ENCODE results near the gene GLMP.

Gene GLMP

GRCh38 chr1:156284757-156285156 lies 10.7 kb downstream of the GLMP start:
- no peak for DNase-seq

GRCh38 chr1:156284112-156284511 lies 11.4 kb downstream of the GLMP start, which contains the start of gene TMEM79:
Gene TMEM79 (plus strand): TSS chr1:156284325. CDS start chr1:156285227, 902 bp downstream.
- no peak for DNase-seq

GRCh38 chr1:156283521-156283920 lies 12.0 kb downstream of the GLMP start:
- DNase-seq: no peak

GRCh38 chr1:156282479-156283222 lies 12.8 kb downstream of the GLMP start, which contains the start of gene SMG5:
Gene SMG5 (minus strand): TSS chr1:156282825. CDS start chr1:156282680, 145 bp downstream.
- peak; percentile 97 for DNase-seq

- DNase-seq: no peak
Observed at GRCh38 chr1:156281693-156282478, 13.6 kb downstream of the GLMP start.

- DNase-seq: no peak
Observed at GRCh38 chr1:156281281-156281680, 14.2 kb downstream of the GLMP start.

- DNase-seq: no peak
Observed at GRCh38 chr1:156279837-156280236, 15.6 kb downstream of the GLMP start.

- no peak for DNase-seq
Observed at GRCh38 chr1:156276966-156277381, 18.5 kb downstream of the GLMP start.

GRCh38 chr1:156276532-156276931 lies 18.9 kb downstream of the GLMP start:
- no peak for DNase-seq

- DNase-seq: no peak
Observed at GRCh38 chr1:156270314-156270713, 25.2 kb downstream of the GLMP start.

GRCh38 chr1:156268336-156268735 lies 27.1 kb downstream of the GLMP start:
- DNase-seq: no peak

GRCh38 chr1:156266051-156266450 lies 29.4 kb downstream of the GLMP start:
- DNase-seq: no peak

GRCh38 chr1:156263288-156263655 lies 32.2 kb downstream of the GLMP start:
- DNase-seq: no peak

GRCh38 chr1:156262461-156263287 lies 32.8 kb downstream of the GLMP start:
- no peak for DNase-seq

- no peak for DNase-seq
Observed at GRCh38 chr1:156260896-156261295, 34.6 kb downstream of the GLMP start.

- DNase-seq: no peak
Observed at GRCh38 chr1:156259805-156260204, 35.7 kb downstream of the GLMP start.

GRCh38 chr1:156258859-156259258 lies 36.6 kb downstream of the GLMP start:
- DNase-seq: no peak

- DNase-seq: no peak
Observed at GRCh38 chr1:156257711-156258110, 37.8 kb downstream of the GLMP start.

GRCh38 chr1:156253634-156254033 lies 41.8 kb downstream of the GLMP start:
- DNase-seq: no peak

GRCh38 chr1:156251527-156251926 lies 44.0 kb downstream of the GLMP start:
- DNase-seq: no peak

GRCh38 chr1:156249593-156249992 lies 45.9 kb downstream of the GLMP start:
- DNase-seq: no peak

GRCh38 chr1:156248323-156248683 lies 47.2 kb downstream of the GLMP start:
- no peak for DNase-seq

All from NCI-H446 treated with DMSO at 0.1 percent for 48 hours (cell line).